Retina (tissue), 1 donor: ENCODE measurements around the gene TBC1D1.

Experiments used
- DNase-seq: peaks from one replicate; pipeline ENCODE4 v3.0.0-alpha.2; 2016

Gene TBC1D1

GRCh38 chr4:38182334-38182998 lies 291.6 kb downstream of the TBC1D1 start:
- no peak for DNase-seq

- no peak for DNase-seq
These were observed 293.5 kb downstream of the TBC1D1 start for GRCh38 chr4:38184404-38184803.

GRCh38 chr4:38185406-38186144 lies 294.7 kb downstream of the TBC1D1 start:
- no peak for DNase-seq

- DNase-seq, result no peak
These were observed 297.3 kb downstream of the TBC1D1 start for GRCh38 chr4:38188136-38188535.

- DNase-seq, result no peak
These were observed 297.8 kb downstream of the TBC1D1 start for GRCh38 chr4:38188631-38189101.
